Measurements from ENCODE around the gene DHX16.

Gene DHX16

DNA sequence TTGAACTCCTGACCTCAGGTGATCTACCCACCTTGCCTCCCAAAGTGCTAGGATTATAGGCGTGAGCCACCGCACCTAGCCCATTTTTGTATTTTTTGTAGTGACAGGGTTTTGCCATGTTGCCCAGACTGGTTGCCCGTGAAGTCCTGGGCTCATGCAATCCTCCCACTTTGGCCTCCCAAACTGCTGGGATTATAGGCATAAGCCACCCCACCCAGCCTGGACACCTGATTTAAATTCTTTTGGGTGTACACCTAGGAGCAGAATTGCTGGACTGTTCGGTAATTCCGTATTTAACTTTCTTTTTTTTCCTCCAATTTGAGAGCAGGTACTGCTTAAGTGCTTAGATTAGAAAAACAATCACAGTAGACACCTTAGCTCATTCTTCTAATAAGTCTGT lies 23.6 kb upstream of the DHX16 start:
- no peak for DNase-seq (ENCODE audit: low read depth, low spot score)

DNA sequence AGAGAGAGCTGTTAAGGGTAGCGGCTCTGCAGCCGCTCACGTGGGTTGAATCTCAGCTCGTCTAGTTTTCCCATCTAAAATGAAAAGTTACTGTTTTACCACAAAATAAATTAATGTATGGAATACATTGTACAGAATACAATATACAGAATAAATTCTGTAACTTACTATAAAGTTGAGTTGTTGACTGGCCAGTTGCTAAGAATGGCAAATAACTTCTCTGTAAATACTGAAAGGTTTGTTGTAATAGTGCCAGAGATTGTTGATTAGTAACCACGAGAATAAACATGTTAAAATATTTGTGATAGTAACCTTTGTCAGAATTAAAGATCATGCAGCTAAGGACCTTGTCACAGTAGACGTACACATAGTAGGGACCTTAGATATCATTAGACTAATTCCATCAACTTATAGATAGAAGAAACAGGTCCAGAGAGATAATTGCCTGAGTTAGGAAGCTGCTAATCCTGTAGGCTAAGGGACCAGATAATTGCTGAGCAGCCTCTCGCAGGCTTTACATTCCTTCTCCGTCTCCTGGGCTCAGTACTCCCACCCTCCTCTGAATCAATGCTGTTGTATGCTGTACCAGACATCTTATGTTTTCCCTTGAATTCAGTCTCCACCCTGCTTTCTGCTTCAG lies 18.5 kb upstream of the DHX16 start:
- no peak for DNase-seq (ENCODE audit: low read depth, low spot score)

- no peak for DNase-seq (ENCODE audit: low read depth, low spot score)
These were observed 17.8 kb upstream of the DHX16 start, which contains the start of gene NRM for GRCh38 chr6:30690403-30691207. Gene NRM (minus strand): TSS chr6:30690984. CDS start chr6:30690974, 10 bp downstream.

GRCh38 chr6:30689985-30690384 lies 17.2 kb upstream of the DHX16 start:
- no peak for DNase-seq (ENCODE audit: low read depth, low spot score)

GRCh38 chr6:30689022-30689865 lies 16.4 kb upstream of the DHX16 start:
- DNase-seq (ENCODE audit: low read depth, low spot score), result no peak

GRCh38 chr6:30688569-30688968 lies 15.8 kb upstream of the DHX16 start:
- DNase-seq (ENCODE audit: low read depth, low spot score), result no peak

DNA sequence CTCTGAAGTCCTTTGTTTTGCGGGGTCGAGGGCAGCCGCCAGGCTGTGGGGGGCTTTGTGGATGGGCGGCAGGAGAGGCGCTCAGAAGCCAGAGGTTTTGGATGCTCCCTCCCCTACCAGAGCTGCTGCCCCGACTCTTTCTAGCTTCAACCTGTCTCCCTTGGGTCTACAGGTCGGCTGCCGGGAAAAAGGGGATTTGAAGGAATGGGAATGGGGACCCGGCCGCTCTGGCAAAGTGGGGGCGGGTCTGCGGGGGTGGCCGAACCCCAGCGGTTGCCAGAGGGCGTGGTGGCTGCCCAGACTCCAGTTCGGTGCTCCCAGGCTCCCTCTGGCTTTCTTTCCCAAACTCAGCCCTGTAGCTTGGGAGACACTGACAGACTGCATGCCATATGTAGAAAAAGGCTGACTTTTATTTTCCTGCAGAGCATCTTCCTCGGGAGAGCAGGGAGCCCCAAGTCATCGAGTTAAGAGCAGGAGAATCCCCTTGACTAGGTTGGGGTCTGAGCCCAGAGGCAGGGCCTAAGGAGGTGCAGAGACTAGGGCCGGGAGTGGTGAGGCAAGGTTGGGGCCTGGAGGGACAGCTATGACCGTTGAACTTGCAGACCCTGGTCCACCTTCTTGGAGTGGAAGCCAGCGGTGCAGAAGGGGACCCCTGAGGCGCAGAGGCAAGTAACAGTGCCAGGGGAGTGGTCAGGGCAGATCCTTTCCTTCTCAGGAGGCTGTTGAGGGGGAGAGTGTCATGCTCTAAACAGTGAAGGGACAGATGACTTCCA lies 15.0 kb upstream of the DHX16 start:
- DNase-seq (ENCODE audit: low read depth, low spot score), result no peak

DNA sequence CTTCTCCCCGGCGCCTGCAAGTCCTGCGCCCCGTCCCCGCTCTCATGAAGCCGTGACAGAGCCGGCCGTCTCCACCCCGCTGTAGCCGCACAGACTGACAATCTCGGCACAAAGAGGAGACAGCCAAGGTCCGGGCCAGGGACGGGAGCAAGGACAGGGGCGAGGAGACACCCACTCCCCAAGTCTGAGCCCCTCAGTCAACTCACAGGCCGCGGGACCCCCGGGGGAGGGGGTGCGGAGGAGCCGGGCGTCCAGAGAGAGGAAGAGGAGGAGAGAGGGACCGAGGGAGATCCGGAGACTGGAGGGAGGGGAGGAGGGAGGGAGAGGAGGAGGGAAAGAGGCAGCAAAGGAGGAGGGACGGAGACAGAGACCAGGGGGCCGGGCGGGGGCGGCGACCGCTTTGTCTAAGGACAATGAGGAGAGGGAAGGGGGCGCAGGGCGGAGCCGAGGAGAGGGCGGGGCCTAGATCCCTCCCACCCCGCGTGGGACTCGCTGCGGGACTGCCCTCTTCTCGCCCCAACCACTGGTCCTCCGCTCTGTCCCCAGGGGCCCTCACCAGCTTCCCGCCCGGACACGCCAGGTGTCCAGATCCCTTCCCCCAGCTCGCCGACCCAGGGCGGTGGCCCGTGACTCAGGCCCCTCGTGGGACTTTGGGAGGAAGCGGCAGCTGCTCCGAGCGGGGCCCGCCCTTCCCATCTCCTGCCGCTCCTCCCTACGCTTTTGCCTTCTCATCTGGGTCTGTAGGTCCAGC lies 14.3 kb upstream of the DHX16 start:
- DNase-seq (ENCODE audit: low read depth, low spot score), result no peak

- DNase-seq (ENCODE audit: low read depth, low spot score), result no peak
These were observed 13.5 kb upstream of the DHX16 start, which contains the start of gene PPP1R18 for GRCh38 chr6:30686009-30686907. Gene PPP1R18 (minus strand): TSS chr6:30686645. CDS start chr6:30686018, 627 bp downstream.

DNA sequence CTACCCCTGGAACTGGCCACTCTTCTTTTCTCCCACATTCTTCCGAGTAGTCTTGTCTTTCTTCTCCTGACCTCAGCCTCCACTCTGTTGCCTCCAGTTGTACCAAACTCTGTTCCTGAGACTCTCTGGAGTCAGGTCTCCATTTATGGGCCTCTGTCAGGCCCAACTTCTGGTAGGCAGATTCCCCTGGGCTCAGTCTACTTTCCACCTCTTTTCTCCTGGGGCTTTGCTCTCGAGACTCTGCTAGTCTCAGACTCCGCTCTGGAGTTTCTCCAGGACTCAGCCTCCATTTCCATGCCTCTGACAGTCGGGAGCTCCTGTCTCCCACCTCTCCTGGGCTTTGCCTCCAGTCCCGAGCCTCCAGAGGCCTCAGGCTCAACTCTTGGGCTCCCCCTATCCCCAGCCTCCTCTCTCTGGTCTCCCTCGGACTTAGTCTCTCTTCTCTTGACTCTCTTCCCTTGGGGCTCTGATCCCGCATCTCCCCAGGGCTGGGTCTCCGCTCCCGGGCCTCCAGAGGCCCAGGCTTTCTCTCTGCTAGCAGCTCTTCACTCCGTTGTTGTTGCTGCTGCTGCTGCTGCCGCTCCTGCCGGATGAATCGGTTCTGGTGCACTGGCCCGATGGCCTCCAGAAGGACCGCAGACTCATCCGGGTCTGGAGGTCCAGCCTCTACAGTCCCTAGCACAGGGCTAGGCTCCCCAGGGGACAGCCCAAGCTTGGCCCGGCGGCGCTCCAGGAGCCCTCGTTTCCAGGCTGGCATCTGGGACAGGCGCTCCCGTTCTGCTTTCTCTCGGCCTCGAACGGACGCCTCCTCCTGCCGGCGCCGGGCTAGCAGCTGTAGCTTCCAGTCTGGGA lies 12.6 kb upstream of the DHX16 start:
- DNase-seq (ENCODE audit: low read depth, low spot score), result no peak

GRCh38 chr6:30684386-30685156 lies 11.8 kb upstream of the DHX16 start:
- DNase-seq (ENCODE audit: low read depth, low spot score), result no peak

DNA sequence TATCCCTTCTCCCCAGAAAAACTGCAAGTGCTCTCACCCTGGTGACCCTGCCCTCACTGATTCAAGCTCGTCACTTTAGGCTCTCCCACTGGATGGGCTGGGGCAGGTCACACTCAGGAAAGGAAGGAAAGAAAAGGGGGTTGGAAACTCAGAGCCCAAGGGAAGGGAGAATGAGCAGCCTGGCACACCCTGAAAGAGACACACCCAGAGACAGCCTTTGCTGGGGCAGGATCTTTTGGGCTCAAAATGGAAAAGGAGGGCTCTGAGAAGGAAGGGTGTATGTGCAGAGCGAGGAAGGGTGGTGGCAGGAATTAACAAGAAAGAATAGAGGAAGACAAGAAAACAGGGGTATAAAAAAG lies 11.2 kb upstream of the DHX16 start:
- DNase-seq (ENCODE audit: low read depth, low spot score), result no peak

GRCh38 chr6:30683183-30683979 lies 10.6 kb upstream of the DHX16 start:
- no peak for DNase-seq (ENCODE audit: low read depth, low spot score)

GRCh38 chr6:30682143-30683117 lies 9.6 kb upstream of the DHX16 start:
- no peak for DNase-seq (ENCODE audit: low read depth, low spot score)

- no peak for DNase-seq (ENCODE audit: low read depth, low spot score)
These were observed 8.9 kb upstream of the DHX16 start for GRCh38 chr6:30681766-30682142.

Data from iPS DF 19.7 (cell line).